GM18498 (cell line): ENCODE measurements around the gene NEDD4L.

Source experiments
- ATAC-seq: cut with Tn5 transposase; IDR thresholded peaks from one replicate; pipeline ENCODE4 v1.9.1; 2021; ENCODE audit warnings: mild to moderate bottlenecking, moderate library complexity; ENCODE audit not compliant: unreplicated experiment

Gene NEDD4L

DNA sequence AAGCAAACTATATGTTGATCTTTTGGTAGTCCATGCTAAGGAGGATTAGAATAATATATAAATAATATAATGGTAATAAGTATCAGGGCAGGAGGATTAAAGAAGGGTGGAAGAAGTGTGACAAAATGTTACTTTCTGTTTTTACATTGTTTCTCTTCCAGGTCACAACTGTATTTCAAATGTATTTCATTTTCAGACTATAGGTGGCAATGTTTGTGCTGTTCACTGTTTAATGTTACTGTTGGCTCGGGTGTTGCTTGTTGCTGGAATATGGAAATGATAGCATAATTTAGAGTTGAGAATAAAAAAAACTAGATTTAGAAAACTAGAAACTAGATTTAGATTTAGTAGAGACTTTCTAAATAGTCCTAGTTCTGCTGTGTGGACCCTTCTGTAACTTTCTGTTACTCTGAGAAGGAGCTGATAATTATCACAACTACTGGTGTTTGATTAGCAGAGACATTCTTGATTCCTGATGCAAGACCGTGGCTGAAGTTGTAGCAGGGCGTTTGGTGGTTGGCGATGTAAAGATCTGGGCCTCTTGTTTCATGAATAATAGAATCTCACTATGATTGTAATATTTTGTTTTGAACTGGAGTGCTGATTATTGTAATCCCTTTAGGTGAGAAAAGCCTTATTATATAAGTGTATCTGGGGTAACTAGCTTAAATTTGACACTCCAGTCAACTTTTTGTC, 7.9 kb downstream of the NEDD4L start:
- ATAC-seq: peak; percentile 83

- ATAC-seq: no peak
Observed at GRCh38 chr18:58052960-58053359, 8.9 kb downstream of the NEDD4L start.

DNA sequence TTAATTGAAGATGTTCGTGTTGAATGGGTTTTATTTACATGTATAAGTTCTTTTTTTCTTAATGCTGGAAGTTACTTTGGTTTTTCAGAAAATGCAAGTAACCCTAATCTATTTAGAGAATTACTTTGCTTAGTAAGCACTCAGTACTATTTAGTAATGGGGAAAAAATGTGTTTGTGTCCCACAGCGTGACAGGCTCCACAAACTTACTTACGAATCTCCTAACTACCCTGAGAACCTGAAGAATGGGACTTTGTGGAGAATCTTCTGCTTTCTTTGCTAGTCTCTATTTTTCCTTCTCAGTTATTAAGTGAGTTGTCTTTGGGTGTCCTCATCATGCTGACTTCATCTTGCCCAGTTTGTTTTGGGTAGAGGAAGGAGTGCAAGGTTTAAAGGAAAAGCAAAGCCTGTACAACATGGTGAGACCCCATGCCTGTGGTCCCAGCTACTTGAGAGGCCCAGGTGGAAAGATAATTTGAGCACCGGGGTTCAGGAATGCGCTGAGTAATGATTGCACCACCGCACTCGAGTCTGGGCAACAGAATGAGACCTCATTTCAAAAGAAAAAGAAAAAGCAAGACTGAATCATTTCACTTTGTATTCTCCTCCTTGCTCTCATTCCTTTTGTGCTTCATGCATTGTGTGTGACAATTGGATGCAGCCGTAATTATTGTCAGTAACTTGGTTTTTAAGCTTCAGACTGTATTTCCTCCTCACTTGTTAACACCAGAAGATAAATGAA, 10.2 kb downstream of the NEDD4L start:
- ATAC-seq: no peak

DNA sequence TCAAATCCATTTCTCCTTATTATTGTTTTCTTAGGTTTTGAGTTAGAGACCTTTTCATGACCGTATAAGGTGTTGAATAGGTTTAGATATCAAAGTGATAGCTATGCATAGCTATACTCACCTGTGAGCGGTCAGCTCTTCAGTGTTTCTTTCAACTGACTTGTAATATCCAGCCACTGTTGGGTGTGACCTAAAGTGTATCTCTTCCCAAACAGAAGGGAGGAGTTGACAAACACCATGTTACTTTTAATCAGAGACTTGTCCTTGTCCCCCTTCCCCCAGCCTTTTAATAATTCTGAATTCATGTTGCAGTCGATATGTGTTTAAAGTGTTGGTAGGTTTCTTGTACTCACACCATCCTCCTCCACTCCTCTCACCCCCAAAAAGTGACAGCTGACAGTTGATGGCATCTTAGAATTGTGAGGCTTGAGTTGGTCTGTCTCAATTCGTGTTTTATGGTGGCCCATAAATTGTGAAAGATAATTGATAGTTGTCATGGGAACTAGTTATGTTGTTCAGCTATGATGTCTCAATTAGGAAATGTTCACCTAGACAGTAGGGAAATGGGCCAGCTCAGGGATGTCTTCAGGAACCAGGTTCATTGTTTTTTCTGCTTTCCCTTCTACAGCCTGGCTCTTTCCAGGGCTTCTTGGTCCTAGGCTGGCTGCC, 12.0 kb downstream of the NEDD4L start:
- no peak for ATAC-seq

DNA sequence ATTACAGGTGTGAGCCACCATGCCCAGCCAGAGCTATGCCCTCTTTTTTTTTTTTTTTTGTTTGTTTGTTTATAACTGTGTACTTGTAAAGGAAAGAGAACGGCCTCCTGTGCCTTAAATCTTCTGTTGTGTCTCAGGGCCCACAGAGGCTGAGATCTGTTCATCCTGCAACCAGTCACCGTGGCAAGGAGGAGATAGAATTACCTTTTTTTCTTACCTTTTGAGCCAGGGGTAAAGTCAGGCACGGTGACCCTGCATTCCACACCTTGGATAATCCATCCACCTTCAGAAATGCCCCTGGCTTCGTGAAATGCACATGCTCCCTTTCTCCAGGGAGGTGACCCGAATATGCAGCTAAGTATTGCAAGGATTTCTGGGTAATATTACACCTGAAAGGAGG, 12.8 kb downstream of the NEDD4L start:
- no peak for ATAC-seq

- no peak for ATAC-seq
Observed at GRCh38 chr18:58057291-58057965, 13.4 kb downstream of the NEDD4L start.

- no peak for ATAC-seq
Observed at GRCh38 chr18:58058720-58059119, 14.7 kb downstream of the NEDD4L start.

GRCh38 chr18:58060254-58060653, 16.2 kb downstream of the NEDD4L start:
- no peak for ATAC-seq

GRCh38 chr18:58061349-58061748, 17.3 kb downstream of the NEDD4L start:
- ATAC-seq: no peak

- no peak for ATAC-seq
Observed at GRCh38 chr18:58064406-58064998, 20.5 kb downstream of the NEDD4L start.

DNA sequence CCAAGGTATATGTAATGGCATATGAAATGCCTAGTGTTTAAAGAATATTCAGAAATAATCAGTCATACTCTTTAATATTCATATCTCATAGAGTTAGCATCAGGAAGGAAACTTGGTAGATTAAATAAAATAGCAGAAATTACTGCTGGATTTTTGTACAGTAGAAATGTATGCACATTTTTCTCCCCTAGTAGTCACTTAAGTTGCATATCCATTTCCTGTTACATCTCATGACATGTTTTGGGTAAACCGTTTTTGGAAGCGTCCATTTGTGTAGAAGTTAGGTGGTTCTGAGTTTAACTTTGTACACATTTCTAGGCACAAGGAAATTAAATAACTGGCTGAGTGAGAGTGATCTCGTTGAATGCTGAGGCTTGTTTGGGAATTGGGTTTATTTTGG, 21.9 kb downstream of the NEDD4L start:
- no peak for ATAC-seq

DNA sequence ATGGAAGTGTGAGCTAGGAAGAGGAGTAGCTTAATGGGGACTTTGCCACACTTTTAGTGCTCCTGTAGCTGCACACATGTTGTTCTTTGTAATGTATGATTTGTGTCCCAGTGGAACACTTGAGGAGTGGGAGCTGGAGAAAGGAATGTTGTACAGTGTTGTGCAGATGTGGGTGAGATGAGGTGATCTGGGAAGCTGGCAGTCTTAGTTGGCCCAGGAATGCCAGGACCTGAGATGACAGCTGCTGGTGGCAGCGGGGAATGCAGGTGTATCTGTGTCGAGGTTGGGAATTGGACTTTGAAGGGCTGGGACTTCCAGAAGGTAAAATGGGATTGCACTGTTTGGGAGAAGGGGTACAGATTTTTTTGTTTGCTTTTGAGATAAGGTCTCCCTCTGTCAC, 23.6 kb downstream of the NEDD4L start:
- ATAC-seq: no peak

GRCh38 chr18:58069099-58069498, 25.1 kb downstream of the NEDD4L start:
- no peak for ATAC-seq

DNA sequence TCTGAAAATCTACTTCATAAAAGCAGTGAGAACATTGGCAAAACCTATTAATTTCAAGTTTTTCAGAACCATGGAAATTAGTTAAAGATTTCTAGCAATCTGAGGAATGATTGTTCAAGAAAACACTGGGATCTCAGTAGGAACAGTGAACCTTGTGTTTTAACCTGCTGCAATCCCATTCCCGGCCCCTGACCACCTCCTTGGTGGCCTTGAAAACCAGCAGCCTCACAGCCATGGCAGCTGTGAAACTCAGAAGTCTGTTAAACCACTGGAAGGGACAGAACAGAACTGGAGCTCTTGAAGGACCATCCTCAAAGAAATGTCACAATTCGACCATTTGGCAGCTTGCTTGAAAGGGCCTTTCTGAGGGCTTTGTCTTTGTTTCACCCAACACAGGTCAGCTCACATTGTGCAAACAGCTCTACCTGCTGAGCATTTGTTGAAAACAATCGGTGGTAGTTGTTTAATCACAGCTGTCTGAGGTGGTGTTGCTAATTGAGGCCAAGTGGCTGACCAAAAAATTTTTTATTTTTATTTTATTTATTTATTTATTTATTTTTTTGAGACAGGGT, 25.8 kb downstream of the NEDD4L start:
- no peak for ATAC-seq

DNA sequence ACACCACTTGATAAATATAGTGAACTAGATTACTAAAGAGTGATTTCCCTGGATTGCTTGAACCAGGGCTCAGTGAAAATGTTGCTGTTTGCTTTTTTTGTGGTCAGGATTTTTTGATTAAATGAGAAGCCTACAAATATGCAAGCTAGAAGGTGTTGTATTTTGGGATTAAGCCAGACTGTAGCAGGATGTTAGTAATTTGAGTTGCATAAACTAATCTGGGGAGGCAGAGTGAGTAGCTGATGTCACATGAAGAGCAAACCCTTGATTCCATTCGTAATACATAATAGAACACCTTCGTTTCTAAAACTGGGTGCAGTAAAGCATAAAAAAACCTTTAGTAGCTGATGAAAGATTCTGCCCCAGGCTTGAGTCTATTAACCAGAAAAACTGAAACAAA, 32.0 kb downstream of the NEDD4L start:
- ATAC-seq: no peak

DNA sequence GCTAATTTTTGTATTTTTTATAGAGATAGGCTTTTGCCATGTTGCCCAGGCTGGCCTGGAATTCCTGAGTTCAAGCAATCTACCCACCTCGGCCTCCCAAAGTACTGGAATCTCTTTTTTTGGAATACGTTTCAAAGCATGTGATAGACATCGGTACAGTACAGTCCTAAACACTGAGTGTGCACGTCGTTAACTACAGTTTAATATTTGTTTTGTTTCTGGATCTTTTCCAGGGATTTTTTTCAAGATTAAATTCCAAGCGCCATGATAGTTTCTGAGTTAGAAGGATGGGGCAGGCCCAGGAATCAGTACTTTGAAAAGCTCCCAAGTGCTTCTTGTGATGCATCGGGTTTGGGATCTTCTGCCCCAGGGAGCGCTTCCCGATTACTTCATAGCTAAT, 33.3 kb downstream of the NEDD4L start:
- no peak for ATAC-seq

- ATAC-seq: no peak
Observed at GRCh38 chr18:58078889-58079573, 35.0 kb downstream of the NEDD4L start.

- no peak for ATAC-seq
Observed at GRCh38 chr18:58080451-58080850, 36.4 kb downstream of the NEDD4L start.

DNA sequence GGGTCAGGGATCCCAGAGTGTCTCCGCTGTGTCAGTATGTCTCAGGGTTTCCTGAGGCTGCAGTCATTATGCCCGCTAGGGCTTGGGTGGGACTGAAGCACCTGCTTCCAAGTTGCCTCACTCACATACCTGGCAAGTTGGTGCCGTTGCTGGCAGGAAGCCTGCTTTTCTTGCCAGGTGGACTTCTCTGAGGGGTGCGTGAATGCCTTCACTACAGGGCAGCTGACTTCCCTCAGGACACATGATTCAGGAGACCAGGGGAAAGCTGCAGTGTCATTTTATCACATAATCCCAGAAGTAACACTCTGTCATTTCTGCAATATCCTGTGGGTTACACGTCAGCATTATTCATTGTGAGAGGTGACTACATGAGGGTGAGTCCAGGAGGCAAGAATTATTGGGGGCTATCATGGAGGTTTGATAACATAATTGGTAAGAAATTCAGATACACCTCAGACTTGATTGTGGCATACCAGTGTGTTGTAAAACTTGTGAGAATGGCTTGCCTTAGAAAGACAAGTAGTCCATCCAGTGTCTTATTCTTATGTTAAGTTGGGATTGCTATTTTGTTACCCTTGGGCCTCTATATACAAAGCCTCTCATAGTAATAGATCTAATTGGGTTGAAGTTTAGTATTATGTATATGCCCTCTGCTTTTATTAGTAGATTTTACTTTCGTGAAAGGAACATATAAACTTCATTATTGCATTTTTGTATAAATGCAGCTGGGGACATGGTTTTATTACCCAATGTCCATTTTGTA, 44.1 kb downstream of the NEDD4L start:
- ATAC-seq: no peak

DNA sequence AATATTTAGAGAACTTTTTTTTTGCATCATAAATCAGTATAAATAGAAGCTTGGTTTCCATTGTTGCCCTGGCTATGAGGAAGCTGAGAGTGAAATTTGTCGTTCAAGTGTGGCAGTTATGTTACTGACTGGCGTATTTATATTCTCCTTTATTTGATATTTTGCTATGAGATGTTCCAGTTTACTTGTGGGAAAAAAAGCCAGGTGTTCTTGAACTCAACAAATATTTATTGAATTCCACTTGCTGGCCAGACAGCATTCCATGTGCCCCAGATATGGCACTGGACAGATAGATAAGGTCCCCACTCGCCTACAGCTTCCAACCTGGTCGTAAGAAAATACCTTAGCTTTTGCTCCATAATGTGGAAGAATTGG, 44.7 kb downstream of the NEDD4L start:
- ATAC-seq: no peak
